ENCODE data around the gene ALKBH1.

Gene ALKBH1

DNA sequence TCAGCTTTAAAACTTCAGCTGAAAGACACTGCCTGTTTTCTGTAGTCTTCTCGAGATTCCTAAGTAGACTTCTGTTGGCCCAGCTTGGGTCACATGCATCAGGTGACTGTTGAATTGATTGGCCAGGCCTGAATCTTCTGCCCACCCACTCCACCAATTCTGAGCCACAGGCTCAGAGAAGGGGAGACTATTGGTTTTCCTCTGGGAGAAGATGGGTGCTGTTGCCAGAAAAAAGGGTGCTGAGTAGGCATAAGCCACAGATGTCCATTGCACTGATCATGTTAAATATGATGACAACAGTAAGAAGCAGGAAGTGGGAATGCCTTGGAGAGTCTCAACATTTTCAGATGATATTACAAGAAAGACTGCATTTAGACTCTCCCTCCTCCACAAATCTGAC is 84.6 kb downstream of the ALKBH1 start:
- DNase-seq (ENCODE audit: low spot score) = no peak

Small RNA genes within 50 kb of the gene (small RNA-seq; reads per million reads assigned to genes)
- gene COX6CP11 = 0 reads per million in 2 experiments

All from SK-N-DZ (cell line).